ENCODE data around the gene PAF1. TPM values are rescaled to one million over a fixed set of nuclear protein-coding genes. Genes with fewer than 3 reads are reported as not detected.

Gene PAF1
- polyA plus RNA-seq, 3 donors, result 22.7 to 37.8 (median 25.2) TPM

DNA sequence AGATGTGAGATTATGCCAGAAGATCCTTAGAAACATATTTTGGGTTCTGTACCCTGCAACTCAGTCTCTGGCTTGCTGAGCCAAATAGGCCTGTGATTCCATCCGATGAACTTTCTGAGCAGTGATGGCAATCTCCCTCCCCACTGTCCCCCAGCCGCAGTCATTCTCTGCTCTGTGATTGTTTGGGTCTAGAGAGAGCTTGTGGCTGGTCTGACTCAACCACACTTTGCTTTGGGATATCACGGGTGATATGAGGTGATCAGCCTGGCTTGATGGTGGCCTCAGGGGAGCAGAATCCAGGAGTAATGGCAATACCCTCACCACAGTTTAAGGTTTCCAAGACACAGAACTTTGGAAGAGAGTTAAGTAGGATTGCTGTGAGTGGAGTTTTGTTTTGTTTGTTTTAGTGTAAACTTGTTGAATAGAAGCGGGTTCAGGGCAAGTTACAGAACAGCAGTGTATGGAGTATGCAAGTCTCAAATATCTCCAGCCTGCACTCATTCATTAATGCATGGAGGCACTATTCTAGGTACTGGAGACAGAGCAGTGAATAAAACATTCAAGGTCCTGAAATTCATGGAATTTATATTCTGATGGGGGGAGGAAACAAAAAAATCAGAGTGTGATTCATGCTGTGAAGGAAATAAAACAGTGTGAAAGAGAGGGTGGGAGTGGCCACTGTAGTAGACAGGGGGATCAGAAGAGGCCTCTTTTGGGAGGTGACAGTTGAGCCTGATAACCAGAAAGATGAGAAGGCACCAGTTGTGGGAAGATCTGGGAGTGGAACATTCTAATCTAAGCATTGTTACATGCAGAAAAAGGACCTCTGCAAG, 43.4 kb downstream of the PAF1 start:
- Histone ChIP-seq H4K20me1 (ENCODE audit: insufficient read depth, low read length) (peaks cover 57% of the 10 kb centered on the region), H3K79me2 (ENCODE audit: insufficient read depth, low read length) (peaks cover 71% of the 10 kb centered on the region), H3K27ac (ENCODE audit: low read depth in 1 of 2, low read length in 2 of 2) (no peak overlapping the region), H3K4me1 (ENCODE audit: control insufficient read depth in 1 of 2, insufficient read depth in 2 of 2, low read length in 2 of 2) (peaks cover 12 to 15% of the 10 kb centered on the region in 2 donors), H3K9ac (ENCODE audit: insufficient read depth, low read length, poor library complexity, severe bottlenecking) (no peak overlapping the region), H3K4me2 (replicated peaks; ENCODE audit: extremely low read depth, low read length, poor library complexity, severe bottlenecking) (no peak overlapping the region), H2AFZ (ENCODE audit: insufficient read depth, low read depth, low read length, poor library complexity, severe bottlenecking) (no peak overlapping the region), H3K36me3 (replicated peaks in 1 of 2; ENCODE audit: control insufficient read depth in 1 of 2, insufficient read depth in 2 of 2, low read length in 2 of 2) (peaks cover 27 to 68% of the 10 kb centered on the region in 2 donors), H3K9me3 (replicated peaks in 1 of 2; ENCODE audit: control insufficient read depth in 1 of 2, insufficient read depth in 1 of 2, low read length in 2 of 2) (no peaks in the 10 kb centered on the region), H3K27me3 (ENCODE audit: control insufficient read depth in 2 of 2, insufficient read depth in 2 of 2, low read length in 2 of 2) (no peaks in the 10 kb centered on the region), H3K4me3 (replicated peaks in 1 of 3; ENCODE audit: low read depth in 2 of 3, low read length in 3 of 3) (no peak overlapping the region)
- Mint-ChIP-seq H3K9me3 (peaks cover 0 to 5% (median 0%) of the 10 kb centered on the region in 7 donors), H3K4me1 (peaks cover 40% of the 10 kb centered on the region), H3K27ac (peak overlapping the region in 2 of 7 donors; percentile 16 to 34), H3K4me3 (no peak overlapping the region), H3K27me3 (ENCODE audit: low read depth in 3 of 3) (peaks cover 0 to 4% (median 2%) of the 10 kb centered on the region in 3 donors), H3K36me3 (peaks cover 61 to 71% of the 10 kb centered on the region in 2 donors)
- TF ChIP-seq, protein P1, sequence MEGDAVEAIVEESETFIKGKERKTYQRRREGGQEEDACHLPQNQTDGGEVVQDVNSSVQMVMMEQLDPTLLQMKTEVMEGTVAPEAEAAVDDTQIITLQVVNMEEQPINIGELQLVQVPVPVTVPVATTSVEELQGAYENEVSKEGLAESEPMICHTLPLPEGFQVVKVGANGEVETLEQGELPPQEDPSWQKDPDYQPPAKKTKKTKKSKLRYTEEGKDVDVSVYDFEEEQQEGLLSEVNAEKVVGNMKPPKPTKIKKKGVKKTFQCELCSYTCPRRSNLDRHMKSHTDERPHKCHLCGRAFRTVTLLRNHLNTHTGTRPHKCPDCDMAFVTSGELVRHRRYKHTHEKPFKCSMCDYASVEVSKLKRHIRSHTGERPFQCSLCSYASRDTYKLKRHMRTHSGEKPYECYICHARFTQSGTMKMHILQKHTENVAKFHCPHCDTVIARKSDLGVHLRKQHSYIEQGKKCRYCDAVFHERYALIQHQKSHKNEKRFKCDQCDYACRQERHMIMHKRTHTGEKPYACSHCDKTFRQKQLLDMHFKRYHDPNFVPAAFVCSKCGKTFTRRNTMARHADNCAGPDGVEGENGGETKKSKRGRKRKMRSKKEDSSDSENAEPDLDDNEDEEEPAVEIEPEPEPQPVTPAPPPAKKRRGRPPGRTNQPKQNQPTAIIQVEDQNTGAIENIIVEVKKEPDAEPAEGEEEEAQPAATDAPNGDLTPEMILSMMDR (IDR thresholded peaks at IDR 0.05), result no peak
- no peak for DNase-seq
- intact Hi-C loops (cut with micrococcal nuclease), result loop anchor here (5.0 to 10.0 kb wide), 2 partner anchors 35 to 487 kb away; partner anchors contain the start of gene DYRK1B (in 1 of the 2)
- WGBS (ENCODE audit: insufficient coverage), result 90% methylated on average over 2 of the region's 4 CpGs

DNA sequence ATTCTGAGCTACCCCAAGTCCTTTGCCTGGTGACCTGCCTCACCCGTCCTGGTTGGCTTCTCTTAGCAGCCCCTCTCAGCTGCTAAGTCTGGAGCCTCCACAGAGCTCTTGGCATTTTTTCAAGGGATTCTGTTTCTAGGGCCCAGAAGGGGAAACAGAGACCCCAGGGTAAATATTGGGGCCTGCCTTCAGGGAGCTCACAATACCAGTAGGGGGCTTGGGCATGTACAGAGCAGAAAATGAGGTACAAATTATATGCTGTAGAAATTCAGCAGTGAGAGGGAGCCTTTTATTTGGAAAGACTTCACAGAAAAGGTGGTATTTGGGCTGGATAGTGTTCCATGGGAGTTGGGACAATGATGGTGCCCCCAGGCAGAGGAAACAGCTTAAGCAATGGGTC, 45.0 kb downstream of the PAF1 start:
- TF ChIP-seq, protein P1 (IDR thresholded peaks at IDR 0.05), result no peak
- Histone ChIP-seq H3K9ac (ENCODE audit: insufficient read depth, low read length, poor library complexity, severe bottlenecking) (no peak overlapping the region), H2AFZ (ENCODE audit: insufficient read depth, low read depth, low read length, poor library complexity, severe bottlenecking) (no peak overlapping the region), H3K79me2 (ENCODE audit: insufficient read depth, low read length) (peaks cover 77% of the 10 kb centered on the region), H3K4me2 (replicated peaks; ENCODE audit: extremely low read depth, low read length, poor library complexity, severe bottlenecking) (no peak overlapping the region), H4K20me1 (ENCODE audit: insufficient read depth, low read length) (peaks cover 42% of the 10 kb centered on the region), H3K27ac (ENCODE audit: low read depth in 1 of 2, low read length in 2 of 2) (peak overlapping the region in 1 of 2 donors; percentile 12), H3K9me3 (replicated peaks in 1 of 2; ENCODE audit: control insufficient read depth in 1 of 2, insufficient read depth in 1 of 2, low read length in 2 of 2) (no peaks in the 10 kb centered on the region), H3K4me3 (replicated peaks in 1 of 3; ENCODE audit: low read depth in 2 of 3, low read length in 3 of 3) (no peak overlapping the region), H3K36me3 (replicated peaks in 1 of 2; ENCODE audit: control insufficient read depth in 1 of 2, insufficient read depth in 2 of 2, low read length in 2 of 2) (peaks cover 19 to 52% of the 10 kb centered on the region in 2 donors), H3K4me1 (ENCODE audit: control insufficient read depth in 1 of 2, insufficient read depth in 2 of 2, low read length in 2 of 2) (peaks cover 13 to 17% of the 10 kb centered on the region in 2 donors), H3K27me3 (ENCODE audit: control insufficient read depth in 2 of 2, insufficient read depth in 2 of 2, low read length in 2 of 2) (no peaks in the 10 kb centered on the region)
- DNase-seq, result no peak
- no peak overlapping the region for H3K4me3 Mint-ChIP-seq
- intact Hi-C loops (cut with micrococcal nuclease), result loop anchor here (5.0 to 10.0 kb wide), 2 partner anchors 36 to 489 kb away; partner anchors contain the start of gene DYRK1B (in 1 of the 2)
- peaks cover 0 to 4% (median 3%) of the 10 kb centered on the region in 3 donors for H3K27me3 Mint-ChIP-seq (ENCODE audit: low read depth in 3 of 3)
- peaks cover 0 to 8% (median 0%) of the 10 kb centered on the region in 7 donors for H3K9me3 Mint-ChIP-seq
- 89% methylated on average over 1 of the region's 1 CpG for WGBS (ENCODE audit: insufficient coverage)
- H3K27ac Mint-ChIP-seq, result peak overlapping the region in 4 of 7 donors; percentile 7 to 57 (median 14)
- peaks cover 42% of the 10 kb centered on the region for H3K4me1 Mint-ChIP-seq
- H3K36me3 Mint-ChIP-seq, result peaks cover 51 to 56% of the 10 kb centered on the region in 2 donors
